GM23338 (cell line): Measurements from ENCODE around the gene SOST. TPM values are rescaled to one million over a fixed set of nuclear protein-coding genes. Genes with fewer than 3 reads are reported as not detected.

Source experiments
- ATAC-seq: fragments of 200-7000 bp; cut with Tn5 transposase; 3 replicates; pipeline ENCODE4 v1.9.1; 2020
- DNase-seq: peaks from one replicate; pipeline ENCODE4 v3.0.0-alpha.2; 2015; ENCODE audit warnings: low spot score
- H2AFZ ChIP-seq: fragments of 200-600 bp; sonication (generic); 2 replicates; pipeline ENCODE4 v1.8.0; 2016; ENCODE audit warnings: antibody characterized with exemption, mild to moderate bottlenecking, moderate library complexity
- H3F3A ChIP-seq: fragments of 200-600 bp; sonication (generic); replicated peaks from 2 replicates; pipeline ENCODE4 v1.8.0; 2017; ENCODE audit warnings: antibody characterized with exemption, mixed run types, low read depth
- H3K27ac ChIP-seq: fragments of 200-600 bp; sonication (generic); 2 replicates; pipeline ENCODE4 v1.6.1; 2016; ENCODE audit warnings: low read depth
- H3K27me3 ChIP-seq: fragments of 200-600 bp; sonication (generic); 2 replicates; pipeline ENCODE4 v1.8.0; 2016; ENCODE audit warnings: mild to moderate bottlenecking, mixed run types, moderate library complexity; ENCODE audit not compliant: insufficient read depth
- H3K36me3 ChIP-seq: fragments of 200-600 bp; sonication (generic); 2 replicates; pipeline ENCODE4 v1.8.0; 2016; ENCODE audit warnings: mild to moderate bottlenecking; ENCODE audit not compliant: insufficient read depth
- H3K4me1 ChIP-seq: fragments of 200-600 bp; sonication (generic); 2 replicates; pipeline ENCODE4 v1.8.0; 2016; ENCODE audit warnings: mild to moderate bottlenecking, moderate library complexity; ENCODE audit not compliant: insufficient read depth
- H3K4me2 ChIP-seq: fragments of 200-600 bp; sonication (generic); 2 replicates; pipeline ENCODE4 v1.7.1; 2017; ENCODE audit warnings: mixed run types
- H3K4me3 ChIP-seq: fragments of 200-600 bp; sonication (generic); 2 replicates; pipeline ENCODE4 v1.6.1; 2016; ENCODE audit warnings: mixed run types
- H3K79me2 ChIP-seq: fragments of 200-600 bp; sonication (generic); replicated peaks from 2 replicates; pipeline ENCODE4 v1.8.0; 2017; ENCODE audit warnings: mild to moderate bottlenecking; ENCODE audit not compliant: insufficient read depth
- H3K9me2 ChIP-seq: fragments of 200-600 bp; sonication (generic); 2 replicates; pipeline ENCODE4 v1.8.0; 2017; ENCODE audit not compliant: insufficient read depth
- H4K20me1 ChIP-seq: fragments of 200-600 bp; sonication (generic); replicated peaks from 2 replicates; pipeline ENCODE4 v1.8.0; 2017; ENCODE audit warnings: mild to moderate bottlenecking; ENCODE audit not compliant: insufficient read depth
- H3K27ac Mint-ChIP-seq: 2 replicates; pipeline ENCODE4 v1.8.0; 2020; ENCODE audit warnings: inconsistent platforms, mild to moderate bottlenecking, moderate library complexity, mixed read lengths
- H3K27me3 Mint-ChIP-seq: 3 replicates; pipeline ENCODE4 v1.8.0; 2022; ENCODE audit warnings: low read depth, mild to moderate bottlenecking, moderate library complexity, mixed read lengths, inconsistent platforms; ENCODE audit not compliant: insufficient read depth, poor library complexity
- H3K36me3 Mint-ChIP-seq: 3 replicates; pipeline ENCODE4 v1.8.0; 2021; ENCODE audit warnings: low read depth, mild to moderate bottlenecking, inconsistent platforms, moderate library complexity, mixed read lengths
- H3K4me1 Mint-ChIP-seq: 3 replicates; pipeline ENCODE4 v1.8.0; 2020; ENCODE audit warnings: mild to moderate bottlenecking, inconsistent platforms, mixed read lengths
- H3K4me3 Mint-ChIP-seq: 3 replicates; pipeline ENCODE4 v1.8.0; 2021; ENCODE audit warnings: moderate library complexity, mild to moderate bottlenecking, inconsistent platforms, mixed read lengths
- H3K9me3 Mint-ChIP-seq: 3 replicates; pipeline ENCODE4 v1.8.0; 2020; ENCODE audit warnings: moderate library complexity, mild to moderate bottlenecking, inconsistent platforms, mixed read lengths
- EZH2 ChIP-seq: fragments of 200-600 bp; sonication (generic); IDR thresholded peaks from one replicate; pipeline ENCODE4 v1.8.0; 2017; ENCODE audit warnings: antibody characterized with exemption, mild to moderate bottlenecking, low read depth; ENCODE audit not compliant: unreplicated experiment
- REST ChIP-seq: IDR thresholded peaks from one replicate; pipeline ENCODE4 v1.6.1; 2018; ENCODE audit warnings: antibody characterized with exemption; ENCODE audit not compliant: unreplicated experiment
- STAT1 ChIP-seq: IDR thresholded peaks from one replicate; pipeline ENCODE4 v1.6.1; 2016; ENCODE audit warnings: antibody characterized with exemption; ENCODE audit not compliant: unreplicated experiment
- ZNF331 ChIP-seq: fragments of 250-450 bp; sonication (Bioruptor Pico); IDR thresholded peaks from 2 replicates; pipeline ENCODE4 v1.5.0; 2020; ENCODE audit warnings: low read depth, mild to moderate bottlenecking, moderate library complexity
- polyA plus RNA-seq: library from polyadenylated mRNA; unstranded; fragments of >200 nt; fragmentation: Nextera tagmentation; extraction: Ambion mirVana; gene quantifications from 2 replicates; pipeline ENCODE4 v1.2.1, GENCODE V29; 2016
- total RNA-seq: library from RNA; depleted of rRNA; stranded (reverse); fragments of >200 nt; shearing (Covaris generic); gene quantifications from 2 replicates; pipeline ENCODE4 v1.2.3, GENCODE V29; 2014
- TF ChIP-seq, protein P1 (sequence below): fragments of 250-450 bp; sonication (Bioruptor Pico); IDR thresholded peaks from 2 replicates; pipeline ENCODE4 v1.5.0; 2020; ENCODE audit warnings: mild to moderate bottlenecking, moderate library complexity

Gene SOST
- total and polyA plus RNA-seq, 2 experiments from 2014 or later = not detected

- TF ChIP-seq REST (no peak), ZNF331 (no peak)
- TF ChIP-seq, protein P1, sequence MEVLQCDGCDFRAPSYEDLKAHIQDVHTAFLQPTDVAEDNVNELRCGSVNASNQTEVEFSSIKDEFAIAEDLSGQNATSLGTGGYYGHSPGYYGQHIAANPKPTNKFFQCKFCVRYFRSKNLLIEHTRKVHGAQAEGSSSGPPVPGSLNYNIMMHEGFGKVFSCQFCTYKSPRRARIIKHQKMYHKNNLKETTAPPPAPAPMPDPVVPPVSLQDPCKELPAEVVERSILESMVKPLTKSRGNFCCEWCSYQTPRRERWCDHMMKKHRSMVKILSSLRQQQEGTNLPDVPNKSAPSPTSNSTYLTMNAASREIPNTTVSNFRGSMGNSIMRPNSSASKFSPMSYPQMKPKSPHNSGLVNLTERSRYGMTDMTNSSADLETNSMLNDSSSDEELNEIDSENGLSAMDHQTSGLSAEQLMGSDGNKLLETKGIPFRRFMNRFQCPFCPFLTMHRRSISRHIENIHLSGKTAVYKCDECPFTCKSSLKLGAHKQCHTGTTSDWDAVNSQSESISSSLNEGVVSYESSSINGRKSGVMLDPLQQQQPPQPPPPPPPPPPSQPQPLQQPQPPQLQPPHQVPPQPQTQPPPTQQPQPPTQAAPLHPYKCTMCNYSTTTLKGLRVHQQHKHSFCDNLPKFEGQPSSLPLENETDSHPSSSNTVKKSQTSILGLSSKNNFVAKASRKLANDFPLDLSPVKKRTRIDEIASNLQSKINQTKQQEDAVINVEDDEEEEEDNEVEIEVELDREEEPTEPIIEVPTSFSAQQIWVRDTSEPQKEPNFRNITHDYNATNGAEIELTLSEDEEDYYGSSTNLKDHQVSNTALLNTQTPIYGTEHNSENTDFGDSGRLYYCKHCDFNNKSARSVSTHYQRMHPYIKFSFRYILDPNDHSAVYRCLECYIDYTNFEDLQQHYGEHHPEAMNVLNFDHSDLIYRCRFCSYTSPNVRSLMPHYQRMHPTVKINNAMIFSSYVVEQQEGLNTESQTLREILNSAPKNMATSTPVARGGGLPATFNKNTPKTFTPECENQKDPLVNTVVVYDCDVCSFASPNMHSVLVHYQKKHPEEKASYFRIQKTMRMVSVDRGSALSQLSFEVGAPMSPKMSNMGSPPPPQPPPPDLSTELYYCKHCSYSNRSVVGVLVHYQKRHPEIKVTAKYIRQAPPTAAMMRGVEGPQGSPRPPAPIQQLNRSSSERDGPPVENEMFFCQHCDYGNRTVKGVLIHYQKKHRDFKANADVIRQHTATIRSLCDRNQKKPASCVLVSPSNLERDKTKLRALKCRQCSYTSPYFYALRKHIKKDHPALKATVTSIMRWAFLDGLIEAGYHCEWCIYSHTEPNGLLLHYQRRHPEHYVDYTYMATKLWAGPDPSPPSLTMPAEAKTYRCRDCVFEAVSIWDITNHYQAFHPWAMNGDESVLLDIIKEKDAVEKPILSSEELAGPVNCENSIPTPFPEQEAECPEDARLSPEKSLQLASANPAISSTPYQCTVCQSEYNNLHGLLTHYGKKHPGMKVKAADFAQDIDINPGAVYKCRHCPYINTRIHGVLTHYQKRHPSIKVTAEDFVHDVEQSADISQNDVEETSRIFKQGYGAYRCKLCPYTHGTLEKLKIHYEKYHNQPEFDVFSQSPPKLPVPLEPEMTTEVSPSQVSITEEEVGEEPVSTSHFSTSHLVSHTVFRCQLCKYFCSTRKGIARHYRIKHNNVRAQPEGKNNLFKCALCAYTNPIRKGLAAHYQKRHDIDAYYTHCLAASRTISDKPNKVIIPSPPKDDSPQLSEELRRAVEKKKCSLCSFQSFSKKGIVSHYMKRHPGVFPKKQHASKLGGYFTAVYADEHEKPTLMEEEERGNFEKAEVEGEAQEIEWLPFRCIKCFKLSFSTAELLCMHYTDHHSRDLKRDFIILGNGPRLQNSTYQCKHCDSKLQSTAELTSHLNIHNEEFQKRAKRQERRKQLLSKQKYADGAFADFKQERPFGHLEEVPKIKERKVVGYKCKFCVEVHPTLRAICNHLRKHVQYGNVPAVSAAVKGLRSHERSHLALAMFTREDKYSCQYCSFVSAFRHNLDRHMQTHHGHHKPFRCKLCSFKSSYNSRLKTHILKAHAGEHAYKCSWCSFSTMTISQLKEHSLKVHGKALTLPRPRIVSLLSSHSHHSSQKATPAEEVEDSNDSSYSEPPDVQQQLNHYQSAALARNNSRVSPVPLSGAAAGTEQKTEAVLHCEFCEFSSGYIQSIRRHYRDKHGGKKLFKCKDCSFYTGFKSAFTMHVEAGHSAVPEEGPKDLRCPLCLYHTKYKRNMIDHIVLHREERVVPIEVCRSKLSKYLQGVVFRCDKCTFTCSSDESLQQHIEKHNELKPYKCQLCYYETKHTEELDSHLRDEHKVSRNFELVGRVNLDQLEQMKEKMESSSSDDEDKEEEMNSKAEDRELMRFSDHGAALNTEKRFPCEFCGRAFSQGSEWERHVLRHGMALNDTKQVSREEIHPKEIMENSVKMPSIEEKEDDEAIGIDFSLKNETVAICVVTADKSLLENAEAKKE = no peak
Observed at GRCh38 chr17:43770957-43771356, 12.4 kb upstream of the SOST start (continued).

DNA sequence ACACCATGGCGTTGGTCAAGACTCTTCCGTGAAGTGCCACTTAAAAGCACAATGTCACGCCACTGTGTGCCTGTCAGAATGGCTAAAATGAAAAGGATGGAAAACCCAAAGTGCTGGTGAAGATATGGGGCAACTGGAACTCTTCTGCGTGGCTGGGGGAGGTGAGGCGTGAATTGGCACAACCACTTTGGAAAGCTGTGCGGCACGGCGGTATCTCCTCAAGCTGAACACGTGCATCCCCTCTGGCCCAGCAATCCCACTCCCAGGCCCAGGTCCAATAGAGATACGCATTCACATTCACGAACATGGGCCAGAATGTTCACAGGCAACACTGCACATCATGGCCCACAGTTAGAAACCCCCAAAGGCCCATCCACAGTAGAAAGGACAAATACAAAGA, 11.3 kb upstream of the SOST start:
- Histone ChIP-seq H4K20me1 (no peaks in the 10 kb centered on the region), H3F3A (no peaks in the 10 kb centered on the region), H3K27me3 (no peaks in the 10 kb centered on the region), H3K79me2 (no peaks in the 10 kb centered on the region), H3K4me3 (no peak overlapping the region), H3K4me2 (no peak overlapping the region), H2AFZ (no peak overlapping the region), H3K36me3 (0 out of 2 replicates have a peak, but pooled peaks cover 5% of the 10 kb centered on the region), H3K4me1 (no peaks in the 10 kb centered on the region), H3K27ac (no peak overlapping the region), H3K9me2 (no peaks in the 10 kb centered on the region)
- no peak overlapping the region for H3K27ac Mint-ChIP-seq
- TF ChIP-seq EZH2 (no peak), STAT1 (no peak)
- DNase-seq (no peak), ATAC-seq (no peak)
- no peaks in the 10 kb centered on the region for H3K4me1 Mint-ChIP-seq
- H3K4me3 Mint-ChIP-seq = no peak overlapping the region
- no peaks in the 10 kb centered on the region for H3K9me3 Mint-ChIP-seq
- H3K27me3 Mint-ChIP-seq = peaks cover 5% of the 10 kb centered on the region
- peaks cover 37% of the 10 kb centered on the region for H3K36me3 Mint-ChIP-seq
